ENCODE measurements around the gene SCAMP5. TPM values are rescaled to one million over a fixed set of nuclear protein-coding genes. Genes with fewer than 3 reads are reported as not detected.

Gene SCAMP5
- total and polyA plus RNA-seq, 2 of the 4 experiments (the other 2 are of a cell fraction): 0.36 to 1.6 TPM

GRCh38 chr15:74997543-74997942, 2.2 kb downstream of the SCAMP5 start (continued):
- TF ChIP-seq SMC3 (IDR thresholded peaks at IDR 0.05; ENCODE audit: low read depth, low read length): no peak

- dilution Hi-C loops (cut with HindIII; ENCODE audit: low sequenced_read_pairs, unreplicated experiment): no loop called here
Observed at GRCh38 chr15:75001310-75001709, 5.9 kb downstream of the SCAMP5 start.

More at GRCh38 chr15:75001310-75001709, 5.9 kb downstream of the SCAMP5 start:
- Histone ChIP-seq H2AFZ (replicated peaks; ENCODE audit: low read length, poor library complexity) (no peak overlapping the region), H3K23ac (ENCODE audit: low read depth, low read length) (no peak overlapping the region), H4K20me1 (ENCODE audit: insufficient read depth, low read length) (no peaks in the 10 kb centered on the region; the same call in 1 of the 2 replicates), H3K27me3 (ENCODE audit: control insufficient read depth, insufficient read depth, low read length) (peaks cover 23% of the 10 kb centered on the region), H4K8ac (ENCODE audit: low read depth in 2 of 2, low read length in 2 of 2) (no peak overlapping the region), H3K9me3 (ENCODE audit: control insufficient read depth, insufficient read depth, low read length) (peaks cover 4% of the 10 kb centered on the region; the same call in 1 of the 2 replicates), H3K9me1 (ENCODE audit: insufficient read depth, low read length) (no peaks in the 10 kb centered on the region), H2AK5ac (ENCODE audit: low read depth, low read length) (no peak overlapping the region), H2BK120ac (ENCODE audit: low read depth, low read length) (no peak overlapping the region), H3K36me3 (ENCODE audit: control insufficient read depth, insufficient read depth, low read length) (no peaks in the 10 kb centered on the region), H3K56ac (ENCODE audit: extremely low read depth, insufficient read depth, low read length) (no peak overlapping the region), H3K4me2 (ENCODE audit: low read depth, low read length) (no peak overlapping the region), H3K27ac (ENCODE audit: insufficient read depth, low read length) (no peak overlapping the region), H3K4ac (ENCODE audit: low read depth, low read length) (no peak overlapping the region), H2BK20ac (ENCODE audit: low read depth, low read length) (no peak overlapping the region), H4K5ac (ENCODE audit: low read depth, low read length) (no peak overlapping the region), H3K4me1 (ENCODE audit: control insufficient read depth, insufficient read depth, low read length) (no peaks in the 10 kb centered on the region), H4K91ac (ENCODE audit: insufficient read depth, low read depth, low read length) (no peak overlapping the region), H2BK5ac (ENCODE audit: low read depth, low read length, poor library complexity, severe bottlenecking) (no peak overlapping the region), H2AK9ac (replicated peaks; ENCODE audit: low read depth, low read length, poor library complexity) (no peak overlapping the region), H3K4me3 (ENCODE audit: insufficient read depth, low read depth, low read length) (no peak overlapping the region), H3K18ac (ENCODE audit: low read depth, low read length) (no peak overlapping the region), H2BK15ac (ENCODE audit: low read depth, low read length) (no peak overlapping the region), H3K79me1 (ENCODE audit: low read depth in 1 of 2, low read length in 2 of 2) (no peaks in the 10 kb centered on the region), H3K9ac (ENCODE audit: low read depth, low read length) (no peak overlapping the region), H3K14ac (replicated peaks; ENCODE audit: low read depth, low read length) (no peak overlapping the region)
- WGBS, 2 experiments (ENCODE audit: extremely low coverage in 2 of 2, insufficient read length in 1 of 2): 60% methylated on average over 1 of the region's 6 CpGs; no CpG with 5 or more reads in 1 of the 2 experiments
- CTCF ChIA-PET: no interaction called here
- ATAC-seq (ENCODE audit: low read depth) (no peak), DNase-seq (no peak)
- intact Hi-C loops (cut with micrococcal nuclease): no loop called here
- in situ Hi-C loops (cut with MboI; ENCODE audit: low sequenced_read_pairs): no loop called here
- POLR2A ChIA-PET (ENCODE audit: unreplicated experiment): no interaction called here
- no TSS peak for BruUV-seq (replicated peaks)
- TF ChIP-seq RAD21 (IDR thresholded peaks at IDR 0.05; ENCODE audit: low read length) (no peak), SMC3 (IDR thresholded peaks at IDR 0.05; ENCODE audit: low read depth, low read length) (no peak), BHLHE40 (IDR thresholded peaks at IDR 0.05; ENCODE audit: low read depth, low read length) (no peak), MAZ (IDR thresholded peaks at IDR 0.05; ENCODE audit: borderline replicate concordance, low read depth, low read length) (no peak), RCOR1 (IDR thresholded peaks at IDR 0.05; ENCODE audit: insufficient replicate concordance, low read length) (no peak), ELK1 (IDR thresholded peaks at IDR 0.05; ENCODE audit: borderline replicate concordance, low read depth, low read length) (no peak), MXI1 (IDR thresholded peaks at IDR 0.05; ENCODE audit: borderline replicate concordance, low read depth, low read length) (no peak), NFE2L2 (IDR thresholded peaks at IDR 0.05; ENCODE audit: low read depth, low read length) (no peak), CEBPB (IDR thresholded peaks at IDR 0.05; ENCODE audit: low read depth, low read length) (no peak), MAFK (IDR thresholded peaks at IDR 0.05; ENCODE audit: low read depth, low read length) (no peak), POLR2A (IDR thresholded peaks at IDR 0.05; ENCODE audit: low read depth, low read length) (no peak), USF2 (IDR thresholded peaks at IDR 0.05; ENCODE audit: low read depth, low read length) (no peak), CTCF (conservative IDR thresholded peaks at IDR 0.05; ENCODE audit: low read depth, low read length) (no peak), FOS (IDR thresholded peaks at IDR 0.05; ENCODE audit: low read depth, low read length) (no peak)
